DMS114 treated with DMSO at 0.1 percent for 48 hours (cell line): ENCODE measurements around the gene KCNMA1.

Experiments used
- DNase-seq: peaks from one replicate; lab custom pipeline; 2025; ENCODE audit not compliant: unreplicated experiment; lab: John Stamatoyannopoulos, UW

The KCNMA1 gene

DNA sequence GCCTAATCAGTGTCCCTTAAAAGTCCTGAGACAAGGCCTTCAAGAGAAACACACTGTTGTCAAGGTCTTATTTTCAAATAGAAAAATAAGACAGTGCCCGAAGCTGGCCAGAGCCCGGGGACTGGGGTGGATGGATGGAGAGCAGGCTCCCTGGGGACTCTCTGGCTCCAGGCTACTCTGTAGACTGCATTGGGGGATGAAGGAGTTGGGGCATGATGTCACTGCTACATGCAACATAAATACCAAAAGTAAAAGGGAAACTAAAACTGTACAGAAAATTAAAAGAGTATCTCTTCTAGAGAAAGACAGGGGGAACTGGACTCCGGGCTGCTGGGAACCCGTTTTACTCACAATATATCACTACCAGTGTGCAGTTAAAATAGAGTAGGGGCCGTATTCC lies 629.8 kb downstream of the KCNMA1 start:
- DNase-seq = no peak

DNA sequence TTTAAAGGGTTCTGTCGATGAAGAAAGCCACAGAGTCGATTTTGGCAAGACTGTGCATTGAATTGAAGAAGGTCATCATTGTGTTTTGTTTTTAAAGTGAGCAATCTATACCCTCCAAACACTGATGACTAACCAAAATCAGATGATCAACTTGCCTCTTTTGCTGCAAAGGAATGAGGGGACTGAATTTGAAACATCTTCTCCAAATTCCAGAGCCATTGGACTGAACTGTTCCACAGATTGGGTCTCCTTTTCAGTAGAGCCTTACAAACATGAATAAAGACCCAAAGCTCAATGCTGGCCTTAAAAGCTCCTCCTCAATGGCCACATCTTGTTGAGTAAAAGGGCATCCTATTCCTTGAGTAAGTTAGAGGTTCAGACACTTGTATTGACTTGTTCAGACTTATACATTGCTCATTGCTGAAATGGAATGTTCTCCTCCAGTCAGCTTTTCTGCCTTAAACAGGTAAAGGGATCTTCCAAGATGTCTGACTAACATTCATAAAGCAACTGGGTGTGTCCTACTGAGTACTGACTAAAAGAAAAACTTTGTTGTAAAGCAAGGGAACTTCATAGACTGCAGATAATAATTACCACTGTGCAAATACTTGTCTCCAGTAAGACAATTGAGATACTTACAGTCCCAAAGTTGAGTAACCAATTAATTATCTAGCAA lies 630.6 kb downstream of the KCNMA1 start:
- no peak for DNase-seq

DNA sequence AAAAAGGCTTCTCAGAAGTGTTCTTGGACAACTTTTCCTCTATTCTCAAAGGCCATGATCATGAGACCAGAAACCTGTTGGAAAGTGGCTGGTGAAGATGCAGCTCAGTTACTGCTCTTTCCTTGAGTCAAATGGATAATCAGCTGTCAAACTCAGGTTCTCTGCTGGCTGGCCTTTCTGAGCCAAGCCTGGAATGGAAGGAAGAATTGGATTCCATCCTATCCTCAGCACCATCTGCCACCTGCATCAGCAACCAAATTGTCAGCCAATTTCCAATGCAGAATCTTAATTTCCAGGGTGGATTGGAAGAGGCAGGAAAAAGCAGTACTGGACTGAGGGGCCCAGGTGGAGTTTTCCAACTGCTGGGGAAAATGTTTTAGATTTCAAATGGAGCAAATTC lies 631.7 kb downstream of the KCNMA1 start:
- no peak for DNase-seq

DNA sequence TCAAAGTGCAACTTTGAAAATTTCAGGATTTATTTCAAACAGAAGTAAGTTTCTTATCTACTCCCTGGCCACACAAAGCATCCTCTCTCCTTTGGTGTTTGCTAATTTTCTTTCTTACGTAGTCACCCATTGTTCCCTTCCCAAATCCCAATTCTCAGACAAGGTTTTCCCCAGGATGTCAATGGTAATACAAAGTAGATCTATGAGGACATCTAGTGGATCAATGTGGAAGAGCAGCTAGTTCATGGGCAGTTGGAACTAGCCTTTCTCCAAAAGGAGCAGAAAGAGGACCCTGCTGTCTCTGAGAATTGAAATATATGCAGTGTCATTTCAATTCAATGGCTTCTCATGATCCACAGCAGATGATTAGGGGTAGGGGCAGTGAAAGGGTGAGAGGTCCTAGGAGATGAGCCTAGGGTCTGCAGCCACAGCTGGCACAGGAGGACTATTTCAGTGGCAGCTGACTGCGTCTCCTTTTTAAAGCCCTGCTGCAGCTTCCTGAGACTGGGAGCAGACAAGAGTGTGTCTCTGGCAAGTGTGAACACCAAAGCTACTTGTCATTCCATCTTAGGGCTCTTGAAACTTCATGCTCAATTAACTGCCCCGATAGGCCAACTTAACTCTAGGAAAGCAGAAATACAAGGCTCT lies 632.6 kb downstream of the KCNMA1 start:
- peak; percentile 61 for DNase-seq

DNA sequence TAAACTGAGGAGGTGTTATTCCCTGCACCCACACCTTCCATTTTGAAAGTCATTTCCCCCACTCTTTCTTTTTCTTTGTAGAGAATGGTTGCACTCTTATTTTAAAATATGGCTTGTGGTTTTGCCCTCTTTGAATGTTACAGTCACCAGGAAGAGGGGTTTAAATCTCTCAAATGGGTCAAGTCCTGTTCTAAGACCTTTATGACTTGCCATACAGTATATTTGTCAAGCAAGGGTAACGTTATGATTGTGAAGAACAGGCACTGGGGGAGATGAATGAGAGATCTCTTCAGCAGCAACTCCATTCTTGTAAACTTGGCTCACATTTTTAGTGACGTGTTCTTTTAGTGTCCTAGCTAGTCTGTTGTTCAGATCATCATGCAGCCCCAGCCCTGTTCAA lies 634.7 kb downstream of the KCNMA1 start:
- no peak for DNase-seq

DNA sequence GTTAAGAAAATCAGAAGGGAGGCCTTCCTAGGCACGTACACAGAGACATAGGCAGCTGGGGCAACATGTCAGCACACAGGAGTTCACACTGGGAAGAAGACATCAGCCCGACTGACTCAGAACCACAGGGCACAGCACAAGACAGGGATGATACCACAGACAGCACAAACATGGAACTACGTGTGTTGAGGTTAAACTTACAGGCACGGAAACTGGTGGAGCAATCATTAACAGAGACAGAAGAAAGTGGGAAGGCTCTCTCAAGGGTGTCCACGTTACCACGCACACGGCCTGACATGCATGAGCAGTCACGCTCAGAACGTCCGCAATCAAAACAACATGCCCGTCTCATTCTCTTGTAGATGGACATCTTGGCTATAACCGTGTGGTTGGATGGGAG lies 636.4 kb downstream of the KCNMA1 start:
- no peak for DNase-seq

DNA sequence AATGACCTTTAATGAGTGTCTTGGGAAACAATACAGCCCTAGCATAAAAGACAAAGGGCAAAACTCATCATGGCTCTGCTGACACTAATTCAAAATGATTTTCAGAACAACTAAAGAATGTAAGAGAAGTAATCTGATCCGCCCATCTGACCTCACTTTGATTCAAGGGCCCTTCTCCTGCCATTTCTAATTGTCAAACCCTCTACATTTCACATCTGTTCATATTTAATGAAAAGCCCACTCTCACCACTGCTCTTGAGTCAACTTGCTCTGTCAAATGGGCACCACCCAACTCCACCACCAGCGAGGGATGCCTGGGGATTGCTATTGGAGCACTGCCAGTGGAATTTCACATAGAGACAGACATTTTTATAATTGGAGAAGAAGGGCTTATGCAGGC lies 639.2 kb downstream of the KCNMA1 start:
- DNase-seq = no peak

DNA sequence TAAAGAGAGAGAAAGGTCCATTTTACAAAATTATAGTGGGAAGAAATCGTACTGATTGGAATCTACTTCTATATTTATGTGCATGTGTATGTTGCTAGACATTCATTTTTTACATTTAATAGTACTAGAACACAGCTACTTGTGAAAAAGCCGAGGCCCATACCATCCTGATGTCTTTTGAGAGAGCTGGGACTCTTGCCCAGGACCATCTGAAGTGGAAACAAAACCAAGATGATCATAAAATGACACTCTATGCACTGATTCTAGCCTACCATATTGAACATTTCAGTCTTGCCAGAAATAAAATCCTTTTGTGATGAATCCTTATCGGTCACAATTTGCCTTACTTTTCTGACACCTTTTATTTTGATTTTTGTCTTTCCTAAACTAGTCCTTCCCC lies 640.0 kb downstream of the KCNMA1 start:
- no peak for DNase-seq

DNA sequence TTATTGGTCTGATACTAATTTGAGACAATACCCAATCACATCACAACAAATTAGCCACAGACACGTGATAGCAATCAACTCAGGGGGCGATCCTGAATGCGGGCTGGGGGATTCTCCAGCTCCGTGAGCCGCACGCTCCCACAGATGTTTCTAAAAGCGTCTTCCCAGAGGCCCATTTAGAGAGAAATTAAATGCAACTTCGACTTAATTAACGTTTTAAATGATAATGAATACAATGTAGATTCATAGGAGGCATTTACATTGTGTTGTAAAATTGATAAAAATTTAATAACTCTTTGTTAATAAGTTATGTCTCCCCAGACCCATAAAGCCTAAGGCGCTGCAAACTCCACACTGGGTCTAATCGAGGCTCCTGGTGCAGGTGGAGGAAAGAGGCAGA lies 642.6 kb downstream of the KCNMA1 start:
- no peak for DNase-seq

DNA sequence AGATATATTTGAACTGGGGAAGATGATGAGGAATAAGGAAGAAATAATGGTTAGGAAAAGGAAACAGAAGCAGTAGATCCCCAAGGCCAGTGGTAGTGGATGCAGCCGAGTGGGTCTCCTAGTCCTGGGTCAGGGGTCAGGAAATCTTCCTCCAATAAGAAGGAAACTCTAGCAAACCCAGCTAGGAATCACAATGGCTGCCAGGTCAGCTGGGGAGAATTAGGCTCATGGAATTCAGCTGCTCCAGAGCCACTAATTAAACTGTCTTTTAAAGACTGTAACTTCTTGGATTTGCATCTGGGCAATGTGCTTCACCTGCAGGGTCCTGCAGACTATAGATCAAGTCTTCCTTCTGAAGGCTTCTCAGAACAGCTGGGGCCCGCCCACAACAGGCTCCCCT lies 644.4 kb downstream of the KCNMA1 start:
- DNase-seq = no peak

DNA sequence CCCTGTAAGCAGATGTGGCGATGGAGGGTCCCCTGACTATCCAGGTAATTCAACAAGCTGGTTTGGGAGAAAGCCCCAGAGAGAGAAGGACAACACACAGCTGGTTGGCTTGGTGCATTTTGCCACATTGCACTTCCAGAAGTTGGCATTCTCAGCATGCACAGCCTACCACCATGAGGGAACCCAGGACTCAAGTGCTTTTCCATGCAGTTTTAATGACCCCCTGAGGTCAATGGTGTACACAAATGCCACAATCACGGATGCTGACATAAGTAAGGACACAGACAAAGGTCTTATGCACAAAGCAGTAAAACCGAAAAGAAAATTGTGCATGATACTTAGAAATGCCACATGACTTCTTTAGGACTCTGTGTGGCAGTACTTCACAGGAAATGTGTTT lies 645.1 kb downstream of the KCNMA1 start:
- DNase-seq = no peak

DNA sequence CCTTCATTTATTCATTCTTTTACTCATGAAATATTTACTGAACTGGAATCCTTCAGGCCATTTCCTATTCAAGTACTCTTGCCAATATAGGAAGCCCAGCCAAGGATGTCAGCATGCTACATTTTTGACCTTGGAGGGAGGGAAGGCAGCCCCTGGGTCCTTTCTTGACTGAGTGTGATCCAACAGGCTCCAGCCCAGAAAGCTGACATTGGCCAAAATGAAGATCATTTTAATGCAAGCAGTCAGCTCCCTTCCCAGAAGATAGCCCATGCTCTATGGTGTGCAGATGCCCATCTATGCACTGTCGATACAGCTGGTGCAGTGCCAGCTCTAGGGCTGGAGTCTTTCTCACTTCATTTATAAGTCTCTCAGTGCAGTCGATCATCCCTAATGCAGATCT lies 646.0 kb downstream of the KCNMA1 start:
- DNase-seq = no peak

DNA sequence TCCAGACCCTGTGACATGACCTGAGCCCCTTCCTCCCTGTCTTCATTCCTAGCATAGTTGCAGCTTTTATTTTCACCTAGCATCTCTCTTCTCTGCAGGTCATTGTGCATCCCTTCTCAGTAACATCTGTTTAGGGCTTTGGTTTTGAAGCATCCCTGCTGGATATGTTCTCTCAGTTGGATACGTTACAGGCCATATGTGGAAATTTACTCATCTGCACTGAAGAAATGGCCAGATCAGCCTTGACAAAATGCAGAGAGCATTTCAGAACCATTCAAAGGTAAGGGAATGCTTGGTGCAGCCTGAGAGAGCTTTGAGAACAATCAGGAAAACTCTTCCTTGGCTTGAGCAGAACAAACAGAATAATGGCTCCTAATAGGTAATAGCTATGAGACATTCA lies 647.0 kb downstream of the KCNMA1 start:
- DNase-seq = no peak

DNA sequence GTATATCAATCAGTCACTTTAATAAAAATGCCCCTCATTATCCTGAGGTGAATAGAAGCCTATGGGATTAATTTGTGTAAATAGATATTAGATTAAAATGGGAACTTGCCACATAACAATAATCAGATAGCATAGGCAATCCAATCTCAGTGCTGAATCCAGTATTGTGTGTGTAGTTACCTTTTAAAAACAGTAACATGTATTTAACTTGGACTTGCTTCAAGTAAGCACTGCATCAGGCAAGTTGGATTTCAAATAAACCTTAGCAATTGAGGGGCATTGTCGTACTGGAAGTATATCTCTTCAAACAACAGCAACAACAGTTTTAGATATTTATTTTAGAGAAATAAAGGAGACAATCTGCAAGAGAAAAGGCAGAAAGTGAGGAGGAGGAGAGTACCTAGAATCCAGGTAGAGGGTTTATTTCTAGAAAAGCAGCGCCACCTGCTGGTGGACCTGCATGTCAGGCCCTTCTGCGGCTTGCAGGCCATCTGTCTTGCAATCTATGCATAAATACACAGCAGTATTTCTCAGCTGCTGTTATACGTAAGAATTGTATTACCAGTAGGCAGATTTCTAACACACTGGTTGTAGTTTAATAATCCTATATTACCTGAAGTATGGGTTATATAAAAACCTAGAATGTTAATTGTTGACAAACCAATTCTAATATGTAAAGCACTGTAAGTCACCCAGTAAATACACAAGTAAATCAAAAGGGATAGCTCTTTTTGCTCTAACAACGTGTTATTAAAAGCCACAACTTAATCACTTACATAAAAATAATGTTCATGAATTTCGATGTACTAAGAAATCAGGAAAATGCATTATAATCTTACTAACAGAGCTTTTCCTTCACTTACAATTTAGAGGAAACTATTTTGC lies 652.8 kb downstream of the KCNMA1 start:
- peak; percentile 65 for DNase-seq

DNA sequence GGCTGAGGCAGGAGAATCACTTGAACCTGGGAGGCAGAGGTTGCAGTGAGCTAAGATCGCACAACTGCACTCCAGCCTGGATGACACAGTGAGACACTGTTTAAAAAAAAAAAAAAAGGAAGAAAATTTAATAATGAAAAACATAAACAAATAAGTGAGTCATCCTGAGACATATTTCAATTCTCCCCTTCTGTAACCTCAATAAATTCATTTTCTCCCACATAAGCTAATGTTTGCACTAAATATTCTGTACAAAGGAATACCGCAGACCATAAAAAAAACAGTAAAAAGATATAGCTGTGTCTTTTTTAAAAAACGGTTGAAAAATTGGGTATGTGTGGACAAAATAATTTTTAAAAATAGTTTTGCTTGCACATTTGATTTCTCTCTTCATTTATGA lies 654.0 kb downstream of the KCNMA1 start:
- no peak for DNase-seq

DNA sequence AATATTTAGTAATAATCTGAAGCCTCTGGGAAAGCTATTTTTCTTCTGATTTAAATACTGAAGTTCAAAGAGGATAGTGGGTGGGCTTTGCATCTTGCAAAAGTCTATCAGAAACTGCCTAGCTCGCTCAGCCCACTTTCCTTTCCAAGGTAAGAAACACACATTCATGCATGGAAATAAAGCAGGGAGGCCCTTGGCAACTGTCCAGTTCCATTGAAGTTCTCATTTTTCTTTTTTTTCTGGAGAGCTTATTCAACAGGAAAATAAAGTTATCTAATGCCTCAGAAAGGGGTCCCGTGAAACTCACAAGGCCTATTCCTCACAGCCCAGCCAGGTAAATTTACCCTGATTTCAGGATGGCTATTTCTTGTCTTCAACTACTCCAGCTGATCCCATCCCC lies 654.9 kb downstream of the KCNMA1 start:
- DNase-seq = no peak

DNA sequence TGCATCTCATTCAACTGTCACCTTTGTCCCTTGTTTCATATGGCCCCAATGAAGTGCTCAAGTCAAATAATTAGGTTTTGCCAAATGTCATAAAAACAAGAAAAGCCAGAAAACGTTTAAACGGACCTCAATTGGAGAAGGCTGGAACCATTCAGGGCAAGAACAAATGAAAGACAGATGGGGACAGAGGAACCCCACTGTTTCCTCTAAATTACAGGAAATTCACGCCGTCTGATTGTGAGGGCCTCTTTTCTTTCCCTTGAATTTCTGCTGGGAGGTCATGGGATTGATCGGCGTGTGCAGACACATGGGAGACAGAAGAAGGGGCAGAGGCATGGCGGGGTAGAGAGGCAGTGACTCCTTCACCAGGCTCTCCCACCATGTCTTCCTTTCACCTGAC lies 656.4 kb downstream of the KCNMA1 start:
- no peak for DNase-seq

DNA sequence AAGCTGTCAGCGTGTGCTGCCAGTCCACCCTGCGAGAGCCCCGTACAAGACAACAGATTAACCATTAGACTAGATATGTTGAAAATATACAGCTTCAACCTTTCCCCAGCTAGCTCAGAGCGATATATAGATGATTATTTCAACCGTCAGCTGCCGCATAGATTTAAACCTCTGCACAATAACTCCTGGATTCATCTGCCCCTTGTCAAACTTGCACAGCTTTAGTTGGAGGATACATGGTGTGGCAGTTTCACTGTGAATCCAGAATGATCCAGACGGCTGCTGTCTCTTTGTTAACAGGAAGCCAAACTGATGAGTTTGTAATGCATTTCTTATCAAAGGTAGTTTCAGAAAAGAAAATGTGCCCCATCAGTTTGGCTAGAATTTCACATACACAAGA lies 659.7 kb downstream of the KCNMA1 start:
- no peak for DNase-seq

DNA sequence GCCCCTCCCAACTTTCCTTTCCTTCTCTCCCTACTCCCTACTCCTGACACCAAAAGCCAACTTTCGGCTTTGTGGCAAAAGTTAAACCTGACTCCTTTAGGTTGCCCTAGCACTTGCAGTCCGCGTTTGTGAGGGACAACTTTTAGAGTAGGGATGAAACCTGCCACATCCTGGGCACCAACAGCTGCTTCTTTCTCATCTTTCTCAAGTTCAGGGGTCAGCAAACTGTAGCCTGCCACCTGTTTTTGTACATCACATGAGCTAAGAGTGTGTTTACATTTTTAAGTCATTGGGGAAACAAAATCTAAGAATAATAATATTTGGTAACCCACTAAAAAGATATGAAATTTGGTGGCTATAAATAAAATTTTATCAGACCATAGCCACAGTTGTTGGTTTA lies 660.6 kb downstream of the KCNMA1 start:
- no peak for DNase-seq

DNA sequence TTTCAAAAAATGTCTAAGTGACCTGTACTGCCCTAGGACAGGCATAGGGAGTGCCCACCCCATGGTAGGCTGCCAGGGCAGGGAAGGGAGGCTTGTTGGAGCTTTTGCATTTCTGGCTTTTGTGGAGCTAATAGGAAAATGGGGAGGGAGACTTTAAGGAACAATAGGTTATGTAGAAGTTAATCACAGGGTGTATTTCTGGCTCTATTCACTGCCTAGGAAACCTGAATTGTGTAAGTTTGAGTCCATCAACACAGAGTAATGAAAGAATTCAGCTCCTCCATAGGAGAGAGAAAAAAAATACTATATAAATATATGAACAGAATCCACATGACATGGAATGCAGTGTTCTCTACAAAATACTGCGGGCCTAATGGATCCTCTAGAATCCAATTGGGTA lies 661.5 kb downstream of the KCNMA1 start:
- DNase-seq = no peak

DNA sequence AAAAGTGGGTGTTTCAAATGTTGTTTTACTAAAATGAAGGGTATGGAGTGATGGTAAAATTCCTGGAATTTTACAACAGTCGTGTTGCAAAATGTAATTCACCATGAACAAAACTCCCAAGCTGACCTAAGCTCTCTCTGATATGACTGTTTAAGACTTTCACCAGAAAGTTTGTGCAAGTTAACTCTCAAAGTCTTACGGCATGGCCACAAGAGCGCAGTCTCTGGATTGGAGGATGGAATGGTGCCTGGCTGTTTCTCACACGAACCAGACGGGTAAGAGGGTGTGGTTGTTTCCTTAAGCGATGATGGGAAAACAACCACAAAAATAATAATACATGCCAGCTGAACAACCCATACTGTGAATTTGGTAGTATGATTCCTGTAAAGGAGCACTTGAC lies 662.5 kb downstream of the KCNMA1 start:
- DNase-seq = no peak

DNA sequence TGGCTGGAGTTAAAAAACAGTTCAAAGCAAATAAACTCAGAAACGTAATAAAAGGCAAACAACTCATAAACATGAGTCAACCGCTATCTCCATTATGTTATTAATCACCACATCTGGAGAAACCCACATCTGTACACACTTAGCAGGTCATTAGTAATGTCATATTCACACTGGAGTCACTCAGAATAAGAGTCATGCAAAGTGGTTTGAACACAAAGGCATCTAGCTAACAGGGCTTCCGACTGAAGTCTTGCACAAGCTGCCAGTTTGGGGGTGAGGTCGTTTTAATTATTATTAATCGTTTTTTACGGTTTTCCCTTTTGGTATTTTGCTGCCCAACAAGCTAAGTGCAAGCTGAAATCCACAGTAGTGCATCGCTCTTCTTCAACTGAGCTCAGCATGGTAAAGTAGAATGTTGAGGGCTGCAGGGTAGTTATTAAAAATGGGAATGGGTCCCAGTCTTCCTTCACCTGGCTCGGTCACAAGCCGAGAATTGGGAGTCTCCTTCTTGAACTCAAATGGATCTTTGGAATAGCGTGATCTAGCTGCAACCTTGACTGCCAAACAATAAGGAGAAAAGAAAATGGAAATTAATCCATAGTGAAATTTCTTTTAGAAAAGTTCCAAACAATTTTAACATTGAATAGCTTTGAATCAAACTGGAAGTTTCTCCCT lies 663.5 kb downstream of the KCNMA1 start:
- DNase-seq = no peak
